Gastrocnemius medialis (tissue), 4 donors: ENCODE data around the gene PIK3CG.

Experiments used
- CTCF ChIP-seq, 5 experiments: fragments of 450-650 bp in 3 of 5; fragments of 200-600 bp in 2 of 5; sonication (generic) in 2 of 5; IDR thresholded peaks in 4 of 5; conservative IDR thresholded peaks in 1 of 5; 1 replicate in 4 of 5; 2 replicates in 1 of 5; pipeline ENCODE4 v1.5.1; 2016 to 2019; ENCODE audit warnings: antibody characterized with exemption in 5 of 5, mild to moderate bottlenecking in 3 of 5, moderate library complexity in 3 of 5
- POLR2A ChIP-seq, 2 donors: fragments of 450-650 bp; IDR thresholded peaks; one replicate each; pipeline ENCODE4 v1.6.1; 2017; ENCODE audit warnings: antibody characterized with exemption in 2 of 2, mild to moderate bottlenecking in 2 of 2, moderate library complexity in 2 of 2

- TF ChIP-seq CTCF (IDR thresholded peaks at IDR 0.05 in 4 of 5, conservative IDR thresholded peaks at IDR 0.05 in 1 of 5) (no peak), POLR2A (IDR thresholded peaks at IDR 0.05) (no peak)
Measured at GRCh38 chr7:106848049-106848448, 17.0 kb upstream of the PIK3CG start.
